Measurements from ENCODE around the gene PRKCE.
"Not testable (repeated sequence)": the region's sequence is repeated elsewhere in the genome, so short reads cannot be mapped to it uniquely, and the experiment has no call there.

The PRKCE gene

GRCh38 chr2:45688479-45689298, 37.2 kb downstream of the PRKCE start:
- H2BK5ac ChIP-seq (ENCODE audit: low read length) = no peak overlapping the region
- no CpG with 5 or more reads among the region's 4 CpGs for WGBS (ENCODE audit: extremely low coverage, insufficient coverage, low lambda C conversion rate)

DNA sequence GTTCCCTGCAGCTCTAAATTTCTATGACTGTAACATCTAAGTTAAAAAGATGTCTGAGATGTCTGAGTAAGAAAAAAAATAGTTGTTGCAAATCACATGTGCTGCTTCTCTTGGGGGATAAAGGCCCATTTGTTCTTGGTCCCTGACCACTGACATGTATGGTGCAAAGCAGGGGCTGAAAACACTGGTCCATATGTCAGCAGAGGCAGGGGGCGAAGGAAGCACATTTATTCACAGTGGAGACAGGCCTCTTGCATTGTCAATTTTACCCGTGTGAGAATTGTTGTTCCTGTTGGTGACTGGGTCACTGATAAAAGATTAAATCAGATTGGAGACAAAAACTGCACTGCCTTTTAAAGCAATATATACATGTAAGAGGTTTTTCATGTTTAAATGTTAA, 38.8 kb downstream of the PRKCE start:
- H3K56ac ChIP-seq (ENCODE audit: low read length) = no peak overlapping the region
- H3K79me1 ChIP-seq (ENCODE audit: low read length) = no peaks in the 10 kb centered on the region
- no peak overlapping the region for H3K23ac ChIP-seq (ENCODE audit: low read length)
- no peak overlapping the region for H3K9ac ChIP-seq (ENCODE audit: low read length)
- H3K79me2 ChIP-seq (ENCODE audit: control insufficient read depth, insufficient read depth, low read length) = no peaks in the 10 kb centered on the region
- H3K27me3 ChIP-seq (ENCODE audit: insufficient read depth, low read length, poor library complexity) = no peaks in the 10 kb centered on the region
- H3K4me1 ChIP-seq (ENCODE audit: control insufficient read depth, low read depth, low read length) = no peaks in the 10 kb centered on the region
- WGBS (ENCODE audit: extremely low coverage, insufficient coverage, low lambda C conversion rate) = no CpG with 5 or more reads among the region's 2 CpGs
- no peak overlapping the region for H2AK5ac ChIP-seq (ENCODE audit: low read length)
- no peak overlapping the region for H3K4ac ChIP-seq (ENCODE audit: low read depth, low read length)
- no peak overlapping the region for H4K8ac ChIP-seq (ENCODE audit: low read depth, low read length)
- no peaks in the 10 kb centered on the region for H3K36me3 ChIP-seq (ENCODE audit: control insufficient read depth, insufficient read depth, low read length)
- H3K18ac ChIP-seq (ENCODE audit: low read length) = no peak overlapping the region
- no peak overlapping the region for H3K4me2 ChIP-seq (ENCODE audit: low read length)
- H3K4me3 ChIP-seq (ENCODE audit: low read length) = no peak overlapping the region
- H2BK5ac ChIP-seq (ENCODE audit: low read length) = no peak overlapping the region
- no peak for DNase-seq
- no peak overlapping the region for H3K27ac ChIP-seq (ENCODE audit: low read depth, low read length)
- no peak overlapping the region for H4K5ac ChIP-seq (ENCODE audit: low read length)
- no peak overlapping the region for H2BK120ac ChIP-seq (ENCODE audit: low read depth, low read length)
- H2BK15ac ChIP-seq (replicated peaks; ENCODE audit: low read depth) = no peak overlapping the region

More at GRCh38 chr2:45688479-45689298, 37.2 kb downstream of the PRKCE start:
- no peak overlapping the region for H3K4ac ChIP-seq (ENCODE audit: low read depth, low read length)
- no peak overlapping the region for H2BK120ac ChIP-seq (ENCODE audit: low read depth, low read length)
- H4K5ac ChIP-seq (ENCODE audit: low read length) = no peak overlapping the region
- no peaks in the 10 kb centered on the region for H3K27me3 ChIP-seq (ENCODE audit: insufficient read depth, low read length, poor library complexity)
- no peak overlapping the region for H3K18ac ChIP-seq (ENCODE audit: low read length)
- no peak overlapping the region for H3K23ac ChIP-seq (ENCODE audit: low read length)
- H3K4me2 ChIP-seq (ENCODE audit: low read length) = no peak overlapping the region
- H4K8ac ChIP-seq (ENCODE audit: low read depth, low read length) = no peak overlapping the region
- H3K36me3 ChIP-seq (ENCODE audit: control insufficient read depth, insufficient read depth, low read length) = no peaks in the 10 kb centered on the region
- H3K56ac ChIP-seq (ENCODE audit: low read length) = no peak overlapping the region
- no peak for DNase-seq
- H3K4me3 ChIP-seq (ENCODE audit: low read length) = no peak overlapping the region
- no peaks in the 10 kb centered on the region for H3K79me2 ChIP-seq (ENCODE audit: control insufficient read depth, insufficient read depth, low read length)
- H3K9ac ChIP-seq (ENCODE audit: low read length) = no peak overlapping the region
- H3K27ac ChIP-seq (ENCODE audit: low read depth, low read length) = no peak overlapping the region
- no peaks in the 10 kb centered on the region for H3K4me1 ChIP-seq (ENCODE audit: control insufficient read depth, low read depth, low read length)
- no peaks in the 10 kb centered on the region for H3K79me1 ChIP-seq (ENCODE audit: low read length)
- H2BK15ac ChIP-seq (replicated peaks; ENCODE audit: low read depth) = no peak overlapping the region
- H2AK5ac ChIP-seq (ENCODE audit: low read length) = no peak overlapping the region

- Histone ChIP-seq H3K18ac (ENCODE audit: low read length) (no peak overlapping the region), H2BK15ac (replicated peaks; ENCODE audit: low read depth) (no peak overlapping the region), H3K27ac (ENCODE audit: low read depth, low read length) (no peak overlapping the region), H3K4me1 (ENCODE audit: control insufficient read depth, low read depth, low read length) (no peaks in the 10 kb centered on the region), H2AK5ac (ENCODE audit: low read length) (no peak overlapping the region), H3K36me3 (ENCODE audit: control insufficient read depth, insufficient read depth, low read length) (no peaks in the 10 kb centered on the region), H3K23ac (ENCODE audit: low read length) (no peak overlapping the region), H2BK120ac (ENCODE audit: low read depth, low read length) (no peak overlapping the region), H2BK5ac (ENCODE audit: low read length) (no peak overlapping the region), H3K79me1 (ENCODE audit: low read length) (no peaks in the 10 kb centered on the region), H3K79me2 (ENCODE audit: control insufficient read depth, insufficient read depth, low read length) (no peaks in the 10 kb centered on the region), H3K27me3 (ENCODE audit: insufficient read depth, low read length, poor library complexity) (no peaks in the 10 kb centered on the region), H3K4ac (ENCODE audit: low read depth, low read length) (no peak overlapping the region), H3K4me3 (ENCODE audit: low read length) (no peak overlapping the region), H3K4me2 (ENCODE audit: low read length) (no peak overlapping the region), H3K9ac (ENCODE audit: low read length) (no peak overlapping the region), H4K5ac (ENCODE audit: low read length) (no peak overlapping the region), H4K8ac (ENCODE audit: low read depth, low read length) (no peak overlapping the region), H3K56ac (ENCODE audit: low read length) (no peak overlapping the region)
- WGBS (ENCODE audit: extremely low coverage, insufficient coverage, low lambda C conversion rate) = no CpG with 5 or more reads among the region's 12 CpGs
- DNase-seq = no peak
Measured at GRCh38 chr2:45691171-45691999, 39.9 kb downstream of the PRKCE start.

GRCh38 chr2:45692566-45692965, 41.1 kb downstream of the PRKCE start:
- Histone ChIP-seq H3K79me1 (ENCODE audit: low read length) (no peaks in the 10 kb centered on the region), H3K18ac (ENCODE audit: low read length) (no peak overlapping the region), H4K5ac (ENCODE audit: low read length) (no peak overlapping the region), H3K27me3 (ENCODE audit: insufficient read depth, low read length, poor library complexity) (no peaks in the 10 kb centered on the region), H3K4me2 (ENCODE audit: low read length) (no peak overlapping the region), H3K27ac (ENCODE audit: low read depth, low read length) (no peak overlapping the region), H3K36me3 (ENCODE audit: control insufficient read depth, insufficient read depth, low read length) (no peaks in the 10 kb centered on the region), H3K9ac (ENCODE audit: low read length) (no peak overlapping the region), H3K79me2 (ENCODE audit: control insufficient read depth, insufficient read depth, low read length) (no peaks in the 10 kb centered on the region), H3K4me3 (ENCODE audit: low read length) (no peak overlapping the region), H3K4me1 (ENCODE audit: control insufficient read depth, low read depth, low read length) (no peaks in the 10 kb centered on the region), H2BK5ac (ENCODE audit: low read length) (no peak overlapping the region), H3K23ac (ENCODE audit: low read length) (no peak overlapping the region), H2AK5ac (ENCODE audit: low read length) (no peak overlapping the region), H4K8ac (ENCODE audit: low read depth, low read length) (no peak overlapping the region), H3K4ac (ENCODE audit: low read depth, low read length) (no peak overlapping the region), H2BK120ac (ENCODE audit: low read depth, low read length) (no peak overlapping the region), H3K56ac (ENCODE audit: low read length) (no peak overlapping the region), H2BK15ac (replicated peaks; ENCODE audit: low read depth) (no peak overlapping the region)
- DNase-seq = no peak
- no CpG with 5 or more reads among the region's 4 CpGs for whole genome bisulfite sequencing (ENCODE audit: extremely low coverage, insufficient coverage, low lambda C conversion rate)

- not testable (repeated sequence) for H3K9ac ChIP-seq (ENCODE audit: low read length); H3K79me1 ChIP-seq (ENCODE audit: low read length); H2BK120ac ChIP-seq (ENCODE audit: low read depth, low read length); H3K18ac ChIP-seq (ENCODE audit: low read length); H2BK5ac ChIP-seq (ENCODE audit: low read length); H2BK15ac ChIP-seq (replicated peaks; ENCODE audit: low read depth); H3K27me3 ChIP-seq (ENCODE audit: insufficient read depth, low read length, poor library complexity); H3K4me3 ChIP-seq (ENCODE audit: low read length); H3K4me1 ChIP-seq (ENCODE audit: control insufficient read depth, low read depth, low read length); H3K56ac ChIP-seq (ENCODE audit: low read length); H4K8ac ChIP-seq (ENCODE audit: low read depth, low read length); H3K4me2 ChIP-seq (ENCODE audit: low read length); H3K27ac ChIP-seq (ENCODE audit: low read depth, low read length); H3K79me2 ChIP-seq (ENCODE audit: control insufficient read depth, insufficient read depth, low read length); DNase-seq; H3K4ac ChIP-seq (ENCODE audit: low read depth, low read length); H4K5ac ChIP-seq (ENCODE audit: low read length); H3K36me3 ChIP-seq (ENCODE audit: control insufficient read depth, insufficient read depth, low read length); H3K23ac ChIP-seq (ENCODE audit: low read length); H2AK5ac ChIP-seq (ENCODE audit: low read length)
- WGBS (ENCODE audit: extremely low coverage, insufficient coverage, low lambda C conversion rate) = no CpG with 5 or more reads among the region's 7 CpGs
Measured at GRCh38 chr2:45695480-45696007, 44.1 kb downstream of the PRKCE start.
